Transverse colon (tissue), 4 donors: ENCODE data around the gene RPA1. TPM values are rescaled to one million over a fixed set of nuclear protein-coding genes. Genes with fewer than 3 reads are reported as not detected.

Experiments
- DNase-seq: peaks from one replicate; pipeline ENCODE4 v3.0.0-alpha.2; 2019
- H3K27ac ChIP-seq, 4 donors: fragments of 200-600 bp; sonication (generic); 2 replicates each; pipeline ENCODE4 v1.5.1; 2016 to 2018; ENCODE audit warnings: inconsistent platforms in 4 of 4
- H3K27me3 ChIP-seq: fragments of 200-600 bp; sonication (generic); 2 replicates; pipeline ENCODE4 v1.5.1; 2017; ENCODE audit warnings: inconsistent platforms
- H3K36me3 ChIP-seq, 4 donors: fragments of 200-600 bp; sonication (generic); 2 replicates each; pipeline ENCODE4 v1.5.1; 2017 to 2019; ENCODE audit warnings: inconsistent platforms in 4 of 4
- H3K4me1 ChIP-seq, 4 donors: fragments of 200-600 bp; sonication (generic); 2 replicates each; pipeline ENCODE4 v1.5.1; 2017 to 2020; ENCODE audit warnings: inconsistent platforms in 4 of 4
- H3K4me3 ChIP-seq, 4 donors: fragments of 200-600 bp; sonication (generic); 1 replicate in 1 of 4; 2 replicates in 3 of 4; pipeline versions ENCODE4 v1.5.1 to v1.6.1; 2017 to 2019; ENCODE audit warnings: inconsistent platforms in 4 of 4
- H3K9me3 ChIP-seq, 2 donors: fragments of 200-600 bp; sonication (generic); 2 replicates each; pipeline ENCODE4 v1.5.1; 2017 to 2019; ENCODE audit warnings: inconsistent platforms in 2 of 2
- EP300 ChIP-seq: sonication (generic); formaldehyde crosslinking; IDR thresholded peaks from one replicate; pipeline ENCODE4 v1.6.1; 2017; ENCODE audit warnings: antibody characterized with exemption, low read depth
- POLR2A ChIP-seq: fragments of 450-650 bp; IDR thresholded peaks from one replicate; pipeline ENCODE4 v1.6.1; 2016; ENCODE audit warnings: antibody characterized with exemption, mild to moderate bottlenecking, moderate library complexity
- POLR2AphosphoS5 ChIP-seq, 3 donors: sonication (generic); formaldehyde crosslinking; IDR thresholded peaks; one replicate each; pipeline ENCODE4 v1.6.1; 2016; ENCODE audit warnings: antibody characterized with exemption in 3 of 3
- WGBS, 2 donors: methylation state at CpG; one replicate each; pipeline ENCODE4 v1.1.5; 2018; ENCODE audit warnings: low coverage in 1 of 2; 5-methylcytosine and 5-hydroxymethylcytosine counted together
- in situ Hi-C, 4 donors: fragments of 200-750 bp; cut with MboI; loops; one replicate each; pipeline versions ENCODE4 v1.15.0 to v1.15.1; 2017; ENCODE audit warnings: low sequenced_read_pairs in 3 of 4, low pct_ligation_motif_present in 1 of 4, low pct_unique_long_range_greater_than_20kb in 1 of 4
- intact Hi-C: fragments of 100-400 bp; cut with DNase I; formaldehyde crosslinking; loops from one replicate; pipeline ENCODE4 v1.15.1; 2023; ENCODE audit warnings: low total_unique reads
- total RNA-seq, 4 donors: library from RNA; depleted of rRNA; stranded (reverse); fragments of >200 nt; gene quantifications; one replicate each; pipeline ENCODE4 v1.1.0, GENCODE V29; 2016
- TF ChIP-seq, protein P1 (sequence below), 5 experiments: fragments of 200-600 bp in 3 of 5; fragments of 450-650 bp in 2 of 5; sonication (generic) in 3 of 5; IDR thresholded peaks; 1 replicate in 2 of 5; 2 replicates in 3 of 5; pipeline ENCODE4 v1.5.1; 2016 to 2017; ENCODE audit warnings: antibody characterized with exemption in 5 of 5, inconsistent platforms in 3 of 5, mild to moderate bottlenecking in 2 of 5, moderate library complexity in 1 of 5

Gene RPA1
- total RNA-seq, 4 donors from 2014 or later, result 6.4 to 160 (median 23.9) TPM

DNA sequence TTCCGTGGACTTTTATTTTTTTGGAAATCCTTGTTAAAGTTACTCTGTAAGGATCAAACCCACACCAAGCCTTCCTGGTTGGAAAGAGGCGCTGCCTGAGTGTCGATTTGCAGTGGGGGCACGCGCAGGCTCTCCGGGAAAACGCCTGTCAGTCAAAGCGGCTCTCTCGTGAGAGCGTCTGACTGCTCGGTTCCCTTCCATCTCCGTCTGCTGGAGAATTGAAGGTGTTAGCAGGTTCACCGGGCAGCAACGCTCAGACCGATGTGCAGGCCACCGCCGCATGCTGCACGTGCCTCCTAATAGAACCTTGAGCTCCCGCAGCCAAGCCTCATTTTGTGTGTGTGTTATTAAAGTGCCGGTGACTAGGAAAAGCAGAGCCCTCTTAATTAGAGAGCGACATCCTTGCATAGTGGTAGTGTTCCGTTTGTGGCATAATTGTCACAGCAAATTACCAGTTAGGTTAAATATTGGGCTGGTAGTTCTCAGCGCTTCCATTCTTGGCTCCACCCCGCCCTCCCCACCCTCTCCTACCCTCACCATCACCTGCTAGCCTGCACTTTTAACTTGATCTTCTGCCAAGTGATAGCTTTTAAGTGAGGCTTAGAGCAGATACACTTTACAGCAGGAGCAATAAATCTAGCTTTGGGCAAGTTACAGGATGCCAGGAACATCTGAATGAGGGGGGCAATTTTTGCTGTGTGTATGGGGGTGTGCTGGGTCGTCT, 75.5 kb downstream of the RPA1 start:
- no peaks in the 10 kb centered on the region for H3K9me3 ChIP-seq
- peaks cover 65% of the 10 kb centered on the region for H3K27me3 ChIP-seq
- no peak for DNase-seq
- intact Hi-C loops (no loop called here), in situ Hi-C loops (loop anchor here in 2 of 4 donors (10.0 kb wide), 2 partner anchors 109 to 119 kb away; partner anchors contain the start of gene RTN4RL1 (in 1 of the 2))
- WGBS, 2 donors, result 31% methylated on average over 23 of the region's 25 CpGs; no CpG with 5 or more reads in 1 of the 2 donors
- H3K36me3 ChIP-seq, result no peaks in the 10 kb centered on the region
- H3K4me1 ChIP-seq, result peaks cover 7 to 28% (median 12%) of the 10 kb centered on the region in 4 donors
- no peak overlapping the region for H3K4me3 ChIP-seq
- TF ChIP-seq, protein P1, sequence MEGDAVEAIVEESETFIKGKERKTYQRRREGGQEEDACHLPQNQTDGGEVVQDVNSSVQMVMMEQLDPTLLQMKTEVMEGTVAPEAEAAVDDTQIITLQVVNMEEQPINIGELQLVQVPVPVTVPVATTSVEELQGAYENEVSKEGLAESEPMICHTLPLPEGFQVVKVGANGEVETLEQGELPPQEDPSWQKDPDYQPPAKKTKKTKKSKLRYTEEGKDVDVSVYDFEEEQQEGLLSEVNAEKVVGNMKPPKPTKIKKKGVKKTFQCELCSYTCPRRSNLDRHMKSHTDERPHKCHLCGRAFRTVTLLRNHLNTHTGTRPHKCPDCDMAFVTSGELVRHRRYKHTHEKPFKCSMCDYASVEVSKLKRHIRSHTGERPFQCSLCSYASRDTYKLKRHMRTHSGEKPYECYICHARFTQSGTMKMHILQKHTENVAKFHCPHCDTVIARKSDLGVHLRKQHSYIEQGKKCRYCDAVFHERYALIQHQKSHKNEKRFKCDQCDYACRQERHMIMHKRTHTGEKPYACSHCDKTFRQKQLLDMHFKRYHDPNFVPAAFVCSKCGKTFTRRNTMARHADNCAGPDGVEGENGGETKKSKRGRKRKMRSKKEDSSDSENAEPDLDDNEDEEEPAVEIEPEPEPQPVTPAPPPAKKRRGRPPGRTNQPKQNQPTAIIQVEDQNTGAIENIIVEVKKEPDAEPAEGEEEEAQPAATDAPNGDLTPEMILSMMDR (IDR thresholded peaks at IDR 0.05), result no peak
- no peak for TF ChIP-seq EP300
- TF ChIP-seq POLR2A, result no peak
- TF ChIP-seq POLR2AphosphoS5 (IDR thresholded peaks at IDR 0.05), result no peak
- no peak overlapping the region for H3K27ac ChIP-seq

DNA sequence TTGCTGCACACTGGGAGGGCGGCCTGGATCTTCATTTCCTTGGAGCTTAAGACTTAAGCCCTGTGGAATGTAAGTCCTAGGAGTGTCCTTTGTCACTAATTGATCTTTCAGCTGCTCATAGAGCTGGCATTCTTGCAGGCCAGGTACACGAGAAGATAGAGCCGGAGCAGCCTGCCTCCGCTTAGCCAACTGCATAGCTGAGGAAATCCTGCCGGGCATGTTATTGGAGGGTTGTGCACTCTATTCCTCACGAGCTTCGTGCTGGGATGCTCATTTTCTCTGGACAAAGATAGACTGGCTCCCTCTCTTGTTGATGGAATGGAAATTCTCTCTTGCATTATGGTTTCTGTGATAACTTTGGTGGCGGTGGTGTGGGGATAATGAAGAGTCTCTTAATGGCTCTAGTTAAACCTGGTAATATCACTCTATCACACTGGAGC, 76.9 kb downstream of the RPA1 start:
- peaks cover 78% of the 10 kb centered on the region for H3K27me3 ChIP-seq
- in situ Hi-C loops, result loop anchor here in 2 of 4 donors (10.0 kb wide), 2 partner anchors 108 to 118 kb away; partner anchors contain the start of gene RTN4RL1 (in 1 of the 2)

DNA sequence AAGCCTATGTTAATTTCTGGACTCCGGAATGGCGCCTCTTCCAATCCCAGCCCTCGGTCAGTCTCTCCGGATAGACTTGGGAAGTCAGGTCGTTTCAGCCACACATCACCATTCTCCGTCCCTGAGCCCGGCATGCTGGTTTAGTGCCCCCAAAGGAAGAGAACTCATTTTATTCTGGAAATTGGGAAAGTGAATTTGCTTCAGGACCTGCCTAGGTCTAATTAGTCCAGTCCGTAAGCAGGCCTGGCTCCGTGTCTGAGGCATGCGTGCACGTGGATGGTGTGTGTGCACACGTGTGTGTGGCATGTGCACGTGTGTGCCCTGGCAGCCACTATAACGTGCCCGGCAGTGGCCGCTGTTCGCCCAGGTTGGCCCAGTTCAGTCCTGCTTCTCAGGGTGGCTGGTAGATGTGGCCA, 77.4 kb downstream of the RPA1 start:
- H3K36me3 ChIP-seq, result no peaks in the 10 kb centered on the region
- DNase-seq, result no peak
- H3K27me3 ChIP-seq, result peaks cover 84% of the 10 kb centered on the region
- TF ChIP-seq POLR2AphosphoS5 (IDR thresholded peaks at IDR 0.05), result no peak
- TF ChIP-seq POLR2A, result no peak
- no peak for TF ChIP-seq EP300
- TF ChIP-seq, protein P1 (IDR thresholded peaks at IDR 0.05), result no peak
- 76 to 80% methylated on average over 3 to 17 of the region's 17 CpGs for WGBS, 2 donors
- intact Hi-C loops (no loop called here), in situ Hi-C loops (loop anchor here in 2 of 4 donors (10.0 kb wide), 2 partner anchors 108 to 118 kb away; partner anchors contain the start of gene RTN4RL1 (in 1 of the 2))
- no peaks in the 10 kb centered on the region for H3K9me3 ChIP-seq
- no peak overlapping the region for H3K4me3 ChIP-seq
- no peak overlapping the region for H3K27ac ChIP-seq
- H3K4me1 ChIP-seq, result peaks cover 7 to 28% (median 12%) of the 10 kb centered on the region in 4 donors

More for the DNA sequence above, 76.9 kb downstream of the RPA1 start:
- H3K4me3 ChIP-seq, result no peak overlapping the region
- intact Hi-C loops, result no loop called here
- H3K4me1 ChIP-seq, result peaks cover 7 to 28% (median 12%) of the 10 kb centered on the region in 4 donors
- H3K36me3 ChIP-seq, result no peaks in the 10 kb centered on the region
- H3K27ac ChIP-seq, result no peak overlapping the region
- TF ChIP-seq, protein P1 (IDR thresholded peaks at IDR 0.05), result no peak
- TF ChIP-seq POLR2A, result no peak
- no peak for TF ChIP-seq POLR2AphosphoS5 (IDR thresholded peaks at IDR 0.05)
- no peak for TF ChIP-seq EP300
- DNase-seq, result no peak
- 40 to 50% methylated on average over 2 to 8 of the region's 8 CpGs for WGBS, 2 donors
- H3K9me3 ChIP-seq, result no peaks in the 10 kb centered on the region

DNA sequence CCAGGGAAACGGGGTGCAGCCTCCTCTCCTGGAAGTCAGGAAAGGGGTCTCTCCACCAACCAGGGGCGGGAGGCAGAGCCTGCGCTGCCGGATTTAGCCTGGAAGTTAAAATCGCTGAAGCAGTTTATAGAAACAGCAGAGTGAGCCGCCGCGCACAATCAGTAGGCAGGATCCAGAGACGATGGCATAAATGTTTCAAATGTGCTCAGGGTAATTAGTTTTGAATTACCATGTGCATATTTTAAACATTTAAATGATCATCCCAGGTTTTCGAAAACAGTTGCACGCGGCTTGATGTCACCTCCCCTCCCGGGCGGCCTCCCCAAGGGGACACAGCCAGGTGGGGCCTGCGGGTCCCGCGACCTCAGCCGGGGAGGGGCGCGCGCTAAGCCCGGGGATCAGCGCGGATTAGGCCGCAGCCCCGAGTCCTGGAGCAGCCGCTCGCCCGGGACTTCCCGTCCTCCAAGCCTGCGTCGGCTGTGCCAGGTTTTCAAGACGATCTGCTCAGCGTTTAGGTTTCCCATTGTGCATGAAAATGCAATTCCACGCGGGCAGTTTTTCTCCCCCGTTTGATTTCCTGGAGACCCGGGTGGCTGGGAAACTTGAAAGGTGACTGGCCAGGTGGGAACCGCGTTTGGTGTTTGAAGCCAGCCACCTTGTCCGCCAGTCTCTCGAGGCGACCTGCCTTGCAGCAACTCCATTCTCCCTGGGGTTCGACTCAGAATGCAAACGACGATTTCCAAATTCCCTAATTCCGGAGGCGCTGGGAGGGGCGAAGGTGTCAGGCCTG, 78.3 kb downstream of the RPA1 start:
- intact Hi-C loops, result loop anchor here (2.0 kb wide), 1 partner anchor 119 kb away; no protein-coding TSS in a partner anchor
- TF ChIP-seq, protein P1 (IDR thresholded peaks at IDR 0.05), result no peak
- TF ChIP-seq POLR2AphosphoS5 (IDR thresholded peaks at IDR 0.05), result no peak
- no peak for TF ChIP-seq POLR2A
- TF ChIP-seq EP300, result no peak
- peaks cover 93% of the 10 kb centered on the region for H3K27me3 ChIP-seq
- H3K4me1 ChIP-seq, result peaks cover 7 to 28% (median 12%) of the 10 kb centered on the region in 4 donors
- in situ Hi-C loops, result loop anchor here in 2 of 4 donors (10.0 kb wide), 2 partner anchors 107 to 117 kb away; partner anchors contain the start of gene RTN4RL1 (in 1 of the 2)
- no peaks in the 10 kb centered on the region for H3K36me3 ChIP-seq
- peak overlapping the region in 1 of 4 donors; percentile 31 for H3K4me3 ChIP-seq
- 5 to 33% methylated on average over 3 to 49 of the region's 49 CpGs for WGBS, 2 donors
- DNase-seq, result no peak
- H3K9me3 ChIP-seq, result no peaks in the 10 kb centered on the region
- H3K27ac ChIP-seq, result no peak overlapping the region
